Tibial nerve (tissue), 4 donors: ENCODE data around the gene LARP7. TPM values are rescaled to one million over a fixed set of nuclear protein-coding genes. Genes with fewer than 3 reads are reported as not detected.

Experiments
- DNase-seq, 2 donors: peaks; one replicate each; pipeline ENCODE4 v3.0.0-alpha.2; 2019; ENCODE audit warnings: low spot score in 2 of 2
- H3K27ac ChIP-seq, 4 donors: fragments of 200-600 bp; sonication (generic) in 3 of 4; one replicate each; pipeline ENCODE4 v1.5.1; 2017 to 2019; ENCODE audit warnings: mild to moderate bottlenecking in 1 of 4
- H3K27me3 ChIP-seq, 2 donors: fragments of 200-600 bp; sonication (generic) in 1 of 2; one replicate each; pipeline versions ENCODE4 v1.5.1 to v1.6.0; 2017 to 2019
- H3K36me3 ChIP-seq, 3 donors: fragments of 200-600 bp; sonication (generic); one replicate each; pipeline ENCODE4 v1.5.1; 2018 to 2019
- H3K4me1 ChIP-seq, 4 donors: fragments of 200-600 bp; sonication (generic) in 3 of 4; one replicate each; pipeline ENCODE4 v1.5.1; 2017 to 2019
- H3K4me3 ChIP-seq, 4 donors: fragments of 200-600 bp; sonication (generic) in 3 of 4; one replicate each; pipeline ENCODE4 v1.5.1; 2017 to 2019; ENCODE audit warnings: mild to moderate bottlenecking in 1 of 4, moderate library complexity in 1 of 4
- H3K9me3 ChIP-seq, 4 donors: fragments of 200-600 bp; sonication (generic) in 3 of 4; one replicate each; pipeline ENCODE4 v1.5.1; 2017 to 2019
- CTCF ChIP-seq, 5 experiments: fragments of 200-600 bp in 3 of 5; fragments of 450-650 bp in 2 of 5; sonication (generic) in 3 of 5; IDR thresholded peaks; one replicate each; pipeline ENCODE4 v1.5.1; 2016 to 2019; ENCODE audit warnings: antibody characterized with exemption in 5 of 5, mild to moderate bottlenecking in 3 of 5, moderate library complexity in 2 of 5
- EP300 ChIP-seq, 2 donors: sonication (generic); formaldehyde crosslinking; IDR thresholded peaks; one replicate each; pipeline ENCODE4 v1.6.1; 2017; ENCODE audit warnings: antibody characterized with exemption in 2 of 2, mild to moderate bottlenecking in 1 of 2
- POLR2A ChIP-seq, 2 donors: fragments of 450-650 bp; IDR thresholded peaks; one replicate each; pipeline ENCODE4 v1.6.1; 2017; ENCODE audit warnings: antibody characterized with exemption in 2 of 2, mild to moderate bottlenecking in 2 of 2, moderate library complexity in 2 of 2
- WGBS, 2 donors: methylation state at CpG; one replicate each; pipeline ENCODE4 v1.1.5; 2018; 5-methylcytosine and 5-hydroxymethylcytosine counted together
- total RNA-seq, 4 donors: library from RNA; depleted of rRNA; stranded (reverse); fragments of >200 nt; gene quantifications; one replicate each; pipeline ENCODE4 v1.1.0, GENCODE V29; 2016

LARP7 gene
- total RNA-seq, 4 donors from 2014 or later = 29.4 to 47.3 (median 40.4) TPM

- no peak overlapping the region for H3K27ac ChIP-seq
- H3K4me1 ChIP-seq = peaks cover 0 to 27% (median 0%) of the 10 kb centered on the region in 4 donors
- TF ChIP-seq EP300 (IDR thresholded peaks at IDR 0.05) (no peak), CTCF (IDR thresholded peaks at IDR 0.05) (no peak), POLR2A (IDR thresholded peaks at IDR 0.05) (no peak)
- WGBS, 2 donors = 63 to 68% methylated on average over 8 of the region's 8 CpGs
- no peaks in the 10 kb centered on the region for H3K9me3 ChIP-seq
- H3K36me3 ChIP-seq = peaks cover 0 to 73% (median 15%) of the 10 kb centered on the region in 3 donors
- H3K4me3 ChIP-seq = no peak overlapping the region
- no peak for DNase-seq
- no peaks in the 10 kb centered on the region for H3K27me3 ChIP-seq
These were observed 8.8 kb downstream of the LARP7 start for GRCh38 chr4:112645541-112646329.

GRCh38 chr4:112646632-112647537 is 9.9 kb downstream of the LARP7 start:
- no peaks in the 10 kb centered on the region for H3K27me3 ChIP-seq

GRCh38 chr4:112647785-112648184 is 10.8 kb downstream of the LARP7 start:
- TF ChIP-seq POLR2A (IDR thresholded peaks at IDR 0.05) (no peak), EP300 (IDR thresholded peaks at IDR 0.05) (no peak), CTCF (IDR thresholded peaks at IDR 0.05) (no peak)
- H3K4me1 ChIP-seq = peaks cover 0 to 9% (median 0%) of the 10 kb centered on the region in 4 donors
- H3K4me3 ChIP-seq = no peak overlapping the region
- no peaks in the 10 kb centered on the region for H3K27me3 ChIP-seq
- H3K36me3 ChIP-seq = peaks cover 0 to 88% (median 15%) of the 10 kb centered on the region in 3 donors
- DNase-seq = no peak
- WGBS, 2 donors = 44 to 72% methylated on average over 3 of the region's 3 CpGs
- no peaks in the 10 kb centered on the region for H3K9me3 ChIP-seq
- no peak overlapping the region for H3K27ac ChIP-seq

More at GRCh38 chr4:112646632-112647537, 9.9 kb downstream of the LARP7 start:
- WGBS, 2 donors = 62 to 65% methylated on average over 6 of the region's 6 CpGs
- TF ChIP-seq POLR2A (IDR thresholded peaks at IDR 0.05) (no peak), CTCF (IDR thresholded peaks at IDR 0.05) (no peak), EP300 (IDR thresholded peaks at IDR 0.05) (no peak)
- no peak overlapping the region for H3K27ac ChIP-seq
- peaks cover 0 to 16% (median 0%) of the 10 kb centered on the region in 4 donors for H3K4me1 ChIP-seq
- no peak overlapping the region for H3K4me3 ChIP-seq
- H3K36me3 ChIP-seq = peaks cover 0 to 85% (median 15%) of the 10 kb centered on the region in 3 donors
- H3K9me3 ChIP-seq = no peaks in the 10 kb centered on the region
- DNase-seq = no peak

- 56 to 69% methylated on average over 3 of the region's 3 CpGs for WGBS, 2 donors
- H3K4me3 ChIP-seq = no peak overlapping the region
- H3K36me3 ChIP-seq = peaks cover 0 to 93% (median 18%) of the 10 kb centered on the region in 3 donors
- peaks cover 0 to 2% (median 0%) of the 10 kb centered on the region in 4 donors for H3K4me1 ChIP-seq
- no peak for DNase-seq
- no peaks in the 10 kb centered on the region for H3K9me3 ChIP-seq
- H3K27me3 ChIP-seq = no peaks in the 10 kb centered on the region
- TF ChIP-seq EP300 (IDR thresholded peaks at IDR 0.05) (no peak), POLR2A (IDR thresholded peaks at IDR 0.05) (no peak), CTCF (IDR thresholded peaks at IDR 0.05) (no peak)
- no peak overlapping the region for H3K27ac ChIP-seq
These were observed 11.5 kb downstream of the LARP7 start for GRCh38 chr4:112648263-112649054.
